Measurements from ENCODE around the gene YTHDF1.

YTHDF1 gene

DNA sequence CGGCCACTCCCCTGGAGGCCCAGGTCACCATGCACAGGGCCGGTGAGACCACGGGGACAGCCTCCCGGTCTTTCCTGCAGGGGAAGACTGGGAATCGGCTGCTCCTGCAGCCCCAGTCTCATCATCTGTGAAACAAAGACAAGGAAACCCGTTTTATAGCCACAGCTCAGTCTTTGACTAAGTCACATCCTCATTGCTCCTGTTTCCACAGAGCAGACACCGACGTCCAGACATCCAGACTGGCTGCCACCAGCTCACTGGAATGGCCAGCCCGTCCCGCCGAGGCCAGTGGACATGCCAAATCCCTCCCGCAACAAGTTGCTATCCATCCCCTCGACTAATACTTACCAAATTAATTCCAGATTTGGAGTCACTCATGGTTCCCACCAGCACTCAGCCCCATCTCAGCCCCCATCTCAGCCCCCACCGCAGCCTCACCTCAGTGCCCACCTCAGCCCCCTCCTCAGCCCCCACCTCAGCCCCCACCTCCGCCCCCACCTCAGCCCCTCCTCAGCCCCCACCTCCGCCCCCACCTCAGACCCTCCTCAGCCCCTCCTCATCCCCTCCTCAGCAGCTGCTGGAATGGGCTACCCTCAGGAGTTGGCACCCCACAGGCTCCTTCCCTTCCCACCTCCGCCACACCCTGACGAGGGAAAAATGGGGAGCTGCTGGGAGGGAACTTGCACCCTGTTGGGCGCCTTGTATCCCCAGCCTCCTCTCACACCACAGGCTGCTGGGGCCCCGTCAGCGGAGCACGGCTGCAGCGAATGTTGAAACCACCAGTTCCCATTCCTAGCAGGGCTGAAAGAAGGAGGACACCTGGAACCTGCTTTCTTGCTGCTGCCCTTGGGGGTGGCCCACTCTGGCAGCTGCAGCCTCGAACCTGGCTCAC, 48.7 kb downstream of the YTHDF1 start:
- TF ChIP-seq, protein P1, sequence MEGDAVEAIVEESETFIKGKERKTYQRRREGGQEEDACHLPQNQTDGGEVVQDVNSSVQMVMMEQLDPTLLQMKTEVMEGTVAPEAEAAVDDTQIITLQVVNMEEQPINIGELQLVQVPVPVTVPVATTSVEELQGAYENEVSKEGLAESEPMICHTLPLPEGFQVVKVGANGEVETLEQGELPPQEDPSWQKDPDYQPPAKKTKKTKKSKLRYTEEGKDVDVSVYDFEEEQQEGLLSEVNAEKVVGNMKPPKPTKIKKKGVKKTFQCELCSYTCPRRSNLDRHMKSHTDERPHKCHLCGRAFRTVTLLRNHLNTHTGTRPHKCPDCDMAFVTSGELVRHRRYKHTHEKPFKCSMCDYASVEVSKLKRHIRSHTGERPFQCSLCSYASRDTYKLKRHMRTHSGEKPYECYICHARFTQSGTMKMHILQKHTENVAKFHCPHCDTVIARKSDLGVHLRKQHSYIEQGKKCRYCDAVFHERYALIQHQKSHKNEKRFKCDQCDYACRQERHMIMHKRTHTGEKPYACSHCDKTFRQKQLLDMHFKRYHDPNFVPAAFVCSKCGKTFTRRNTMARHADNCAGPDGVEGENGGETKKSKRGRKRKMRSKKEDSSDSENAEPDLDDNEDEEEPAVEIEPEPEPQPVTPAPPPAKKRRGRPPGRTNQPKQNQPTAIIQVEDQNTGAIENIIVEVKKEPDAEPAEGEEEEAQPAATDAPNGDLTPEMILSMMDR (IDR thresholded peaks at IDR 0.05; ENCODE audit: low read depth, low read length) = no peak
- H3K4me3 ChIP-seq (ENCODE audit: low read depth, low read length) = no peak overlapping the region

DNA sequence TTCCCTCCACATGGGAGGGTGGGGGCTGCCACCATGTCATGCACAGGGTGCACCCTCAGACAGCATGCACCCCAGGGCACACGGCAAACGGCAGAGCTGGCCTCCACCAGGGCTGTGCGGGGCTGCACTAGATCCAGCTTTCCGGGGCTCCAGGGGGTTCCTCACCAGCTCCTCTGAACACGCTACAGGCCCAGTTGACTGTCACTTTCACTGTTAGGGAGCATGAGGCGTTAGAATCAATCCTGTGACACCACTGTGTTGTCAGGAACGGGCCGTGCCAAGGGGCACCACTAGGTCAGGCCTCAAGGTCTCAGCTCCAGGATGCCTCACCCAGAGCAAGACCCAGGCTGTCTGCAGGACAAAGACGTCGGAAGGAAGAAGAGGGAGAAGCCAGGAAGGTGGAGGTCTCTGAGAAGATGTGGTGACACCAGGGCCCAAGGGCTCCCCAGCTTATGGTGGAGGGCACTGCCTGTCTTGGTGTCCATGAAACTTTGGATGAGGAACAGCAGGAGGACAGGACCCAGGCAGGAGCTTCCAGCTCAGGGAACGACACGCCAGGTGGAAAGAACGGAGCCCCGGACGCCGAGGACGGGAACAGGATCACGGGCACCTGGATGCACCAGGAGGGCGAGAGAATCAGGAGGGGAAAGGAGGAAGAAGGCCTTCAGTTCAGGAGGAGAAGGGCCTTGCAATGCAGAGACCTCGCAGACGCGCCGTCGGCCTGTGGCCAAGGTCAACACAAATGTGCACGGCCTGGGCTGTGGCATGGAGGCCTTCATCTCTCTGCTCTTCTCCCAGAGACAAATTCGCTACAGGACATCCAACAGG, 49.5 kb downstream of the YTHDF1 start:
- TF ChIP-seq, protein P1 (IDR thresholded peaks at IDR 0.05; ENCODE audit: low read depth, low read length) = no peak
- no peak overlapping the region for H3K4me3 ChIP-seq (ENCODE audit: low read depth, low read length)

DNA sequence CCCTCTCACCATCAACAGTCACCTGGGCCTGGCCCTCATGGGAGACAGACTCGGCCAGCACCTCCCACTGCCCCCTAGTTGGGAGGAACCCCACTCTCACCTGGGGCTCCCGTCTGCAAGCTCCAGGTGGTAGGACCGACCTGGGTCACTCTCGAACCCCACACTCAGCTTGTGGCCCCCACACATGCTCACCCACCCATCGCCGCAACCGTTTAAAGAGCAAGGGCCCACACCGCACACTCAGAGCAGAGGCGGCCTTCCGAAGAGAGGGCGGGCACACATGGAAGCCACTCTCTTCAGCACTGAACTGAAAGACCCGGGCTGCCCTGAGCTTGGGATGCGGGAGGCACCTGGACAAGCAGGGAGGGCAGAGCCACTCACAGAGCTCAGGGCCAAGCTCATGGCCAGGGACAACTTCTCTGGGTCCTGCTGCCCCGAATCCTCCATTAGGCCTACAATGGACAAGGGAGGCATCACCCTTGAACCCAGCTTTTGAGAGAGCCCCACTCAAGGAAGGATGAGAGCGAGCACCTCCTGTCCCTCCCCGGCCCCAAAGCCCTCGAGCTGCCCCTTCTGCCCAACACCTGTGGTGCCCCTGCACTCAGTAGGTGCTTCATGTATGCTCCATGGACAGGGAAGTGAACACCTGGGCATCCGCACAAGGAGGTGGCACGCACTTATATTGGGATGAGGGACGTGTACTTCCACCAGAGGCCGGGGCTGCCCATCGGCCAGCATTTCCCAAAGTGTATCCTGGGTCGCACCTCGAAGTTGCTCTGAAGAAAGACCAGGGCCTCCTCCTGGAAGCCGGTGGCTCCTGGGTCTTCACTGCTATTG, 50.4 kb downstream of the YTHDF1 start:
- TF ChIP-seq, protein P1 (IDR thresholded peaks at IDR 0.05; ENCODE audit: low read depth, low read length) = no peak
- H3K4me3 ChIP-seq (ENCODE audit: low read depth, low read length) = no peak overlapping the region

GRCh38 chr20:63164484-63165355, 51.2 kb downstream of the YTHDF1 start:
- TF ChIP-seq, protein P1 (IDR thresholded peaks at IDR 0.05; ENCODE audit: low read depth, low read length) = no peak

DNA sequence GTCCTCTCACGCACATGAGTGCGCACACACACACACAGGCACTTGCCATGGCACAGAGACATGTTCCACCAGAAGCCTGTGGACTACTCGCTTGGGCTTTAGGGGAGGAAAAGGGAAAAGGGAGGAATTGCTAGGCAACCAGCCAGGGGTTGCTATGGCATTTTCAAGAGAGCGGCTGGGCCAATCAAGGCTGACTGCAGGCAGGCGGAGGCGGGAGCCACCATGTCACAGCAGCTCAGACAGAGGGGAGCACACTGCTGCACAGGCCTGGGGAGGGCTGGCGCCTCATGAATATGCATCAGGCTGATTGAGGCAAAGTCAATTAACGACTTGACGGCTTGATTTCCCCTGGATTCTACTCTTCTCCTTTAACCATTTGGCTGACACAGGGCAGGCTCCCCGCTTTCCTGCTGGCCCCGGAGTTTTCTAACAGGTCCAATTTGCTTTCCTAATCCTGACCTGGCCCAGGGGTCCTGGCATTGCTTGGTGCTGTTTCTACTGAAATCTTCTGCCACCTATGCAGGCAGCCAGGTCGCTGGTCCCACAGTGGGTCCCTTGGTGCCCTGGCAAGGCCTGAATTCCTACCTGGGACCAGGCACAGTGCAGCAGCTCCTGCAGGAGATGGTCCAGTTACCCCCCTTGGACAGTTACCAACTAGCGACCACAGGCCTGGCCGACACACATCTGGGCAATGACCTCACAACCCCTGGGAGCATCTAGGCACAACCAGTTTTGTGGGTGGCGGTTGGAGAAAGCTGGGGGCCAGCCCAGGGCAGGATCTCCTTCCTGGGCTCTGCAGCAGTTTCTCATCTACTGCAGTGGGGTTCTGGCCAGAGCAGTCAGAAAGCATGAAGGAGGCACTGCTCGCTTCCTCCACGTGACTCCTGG, 52.1 kb downstream of the YTHDF1 start:
- H3K4me3 ChIP-seq (ENCODE audit: low read depth, low read length) = no peak overlapping the region
- TF ChIP-seq, protein P1 (IDR thresholded peaks at IDR 0.05; ENCODE audit: low read depth, low read length) = no peak

More at GRCh38 chr20:63164484-63165355, 51.2 kb downstream of the YTHDF1 start:
- H3K4me3 ChIP-seq (ENCODE audit: low read depth, low read length) = no peak overlapping the region
